Measurements from ENCODE around the gene UNG.

The UNG gene

DNA sequence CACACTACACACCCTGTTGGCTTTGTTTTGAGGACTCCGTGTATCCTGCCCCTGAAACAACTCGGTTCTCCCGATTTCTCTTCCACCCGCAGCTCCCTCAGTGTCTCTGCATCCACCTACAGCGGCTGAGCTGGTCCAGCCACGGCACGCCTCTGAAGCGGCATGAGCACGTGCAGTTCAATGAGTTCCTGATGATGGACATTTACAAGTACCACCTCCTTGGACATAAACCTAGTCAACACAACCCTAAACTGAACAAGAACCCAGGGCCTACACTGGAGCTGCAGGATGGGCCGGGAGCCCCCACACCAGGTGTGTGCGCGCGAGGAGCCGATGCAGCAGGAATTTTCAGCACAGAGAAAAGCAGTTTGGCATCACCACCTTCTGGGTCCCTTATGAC lies 14.6 kb upstream of the UNG start:
- H3K4me3 ChIP-seq (ENCODE audit: low read length): no peak overlapping the region
- DNase-seq: no peak
- H3K4me1 ChIP-seq (ENCODE audit: control insufficient read depth, low read depth, low read length): no peaks in the 10 kb centered on the region
- H3K27ac ChIP-seq (ENCODE audit: low read depth, low read length): no peak overlapping the region
- no peak overlapping the region for H3K4ac ChIP-seq (ENCODE audit: low read depth, low read length)
- no peaks in the 10 kb centered on the region for H3K79me1 ChIP-seq (ENCODE audit: low read length)
- H3K79me2 ChIP-seq (ENCODE audit: control insufficient read depth, insufficient read depth, low read length): no peaks in the 10 kb centered on the region
- H2BK5ac ChIP-seq (ENCODE audit: low read length): no peak overlapping the region
- H2BK120ac ChIP-seq (ENCODE audit: low read depth, low read length): no peak overlapping the region
- H2BK15ac ChIP-seq (replicated peaks; ENCODE audit: low read depth): no peak overlapping the region
- no peak overlapping the region for H3K56ac ChIP-seq (ENCODE audit: low read length)
- H3K4me2 ChIP-seq (ENCODE audit: low read length): no peak overlapping the region
- H3K27me3 ChIP-seq (ENCODE audit: insufficient read depth, low read length, poor library complexity): no peaks in the 10 kb centered on the region
- no peaks in the 10 kb centered on the region for H3K36me3 ChIP-seq (ENCODE audit: control insufficient read depth, insufficient read depth, low read length)
- no peak overlapping the region for H4K8ac ChIP-seq (ENCODE audit: low read depth, low read length)
- no peak overlapping the region for H2AK5ac ChIP-seq (ENCODE audit: low read length)
- H3K9ac ChIP-seq (ENCODE audit: low read length): no peak overlapping the region
- H3K23ac ChIP-seq (ENCODE audit: low read length): no peak overlapping the region
- H3K18ac ChIP-seq (ENCODE audit: low read length): no peak overlapping the region
- H4K5ac ChIP-seq (ENCODE audit: low read length): no peak overlapping the region
- no CpG with 5 or more reads among the region's 14 CpGs for WGBS (ENCODE audit: extremely low coverage, insufficient coverage, low lambda C conversion rate)

DNA sequence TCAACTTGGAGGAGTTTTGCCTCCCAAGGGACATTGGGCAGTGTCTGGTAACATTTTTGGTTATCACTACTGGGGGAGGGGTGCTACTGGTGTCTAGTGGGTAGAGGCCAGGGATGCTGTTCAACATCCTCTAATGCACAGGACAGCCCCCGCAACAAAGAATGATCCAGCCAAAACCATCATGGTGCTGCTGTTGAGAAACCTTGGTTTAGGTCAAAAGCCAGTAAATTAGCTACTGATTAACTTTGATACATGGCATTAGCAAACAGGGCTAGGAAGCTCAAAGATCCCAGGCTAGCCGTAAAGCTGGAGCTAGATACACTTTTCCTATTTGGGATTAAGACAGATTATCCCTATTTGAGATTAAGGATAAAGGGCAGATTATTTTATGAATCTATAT lies 13.0 kb upstream of the UNG start:
- Histone ChIP-seq H2BK15ac (replicated peaks; ENCODE audit: low read depth) (no peak overlapping the region), H3K18ac (ENCODE audit: low read length) (no peak overlapping the region), H3K27me3 (ENCODE audit: insufficient read depth, low read length, poor library complexity) (no peaks in the 10 kb centered on the region), H3K56ac (ENCODE audit: low read length) (no peak overlapping the region), H3K4me2 (ENCODE audit: low read length) (no peak overlapping the region), H2BK5ac (ENCODE audit: low read length) (no peak overlapping the region), H4K8ac (ENCODE audit: low read depth, low read length) (no peak overlapping the region), H3K4me1 (ENCODE audit: control insufficient read depth, low read depth, low read length) (no peaks in the 10 kb centered on the region), H3K4ac (ENCODE audit: low read depth, low read length) (no peak overlapping the region), H4K5ac (ENCODE audit: low read length) (no peak overlapping the region), H2BK120ac (ENCODE audit: low read depth, low read length) (no peak overlapping the region), H3K9ac (ENCODE audit: low read length) (no peak overlapping the region), H3K4me3 (ENCODE audit: low read length) (no peak overlapping the region), H3K27ac (ENCODE audit: low read depth, low read length) (no peak overlapping the region), H3K79me1 (ENCODE audit: low read length) (no peaks in the 10 kb centered on the region), H3K23ac (ENCODE audit: low read length) (no peak overlapping the region), H2AK5ac (ENCODE audit: low read length) (no peak overlapping the region), H3K79me2 (ENCODE audit: control insufficient read depth, insufficient read depth, low read length) (no peaks in the 10 kb centered on the region), H3K36me3 (ENCODE audit: control insufficient read depth, insufficient read depth, low read length) (no peaks in the 10 kb centered on the region)
- no peak for DNase-seq
- no CpG with 5 or more reads among the region's 2 CpGs for WGBS (ENCODE audit: extremely low coverage, insufficient coverage, low lambda C conversion rate)

DNA sequence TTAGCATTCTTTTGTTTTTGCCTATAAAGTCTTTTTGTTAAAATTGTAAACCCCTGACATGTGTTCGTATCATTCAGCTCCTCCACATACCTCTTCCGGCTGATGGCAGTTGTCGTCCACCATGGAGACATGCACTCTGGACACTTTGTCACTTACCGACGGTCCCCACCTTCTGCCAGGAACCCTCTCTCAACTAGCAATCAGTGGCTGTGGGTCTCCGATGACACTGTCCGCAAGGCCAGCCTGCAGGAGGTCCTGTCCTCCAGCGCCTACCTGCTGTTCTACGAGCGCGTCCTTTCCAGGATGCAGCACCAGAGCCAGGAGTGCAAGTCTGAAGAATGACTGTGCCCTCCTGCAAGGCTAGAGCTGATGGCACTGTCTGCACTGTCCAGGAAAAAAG lies 11.8 kb upstream of the UNG start:
- no peak overlapping the region for H4K8ac ChIP-seq (ENCODE audit: low read depth, low read length)
- H3K4me2 ChIP-seq (ENCODE audit: low read length): no peak overlapping the region
- no peak overlapping the region for H2AK5ac ChIP-seq (ENCODE audit: low read length)
- no peaks in the 10 kb centered on the region for H3K79me1 ChIP-seq (ENCODE audit: low read length)
- H4K5ac ChIP-seq (ENCODE audit: low read length): no peak overlapping the region
- no peak for DNase-seq
- H3K23ac ChIP-seq (ENCODE audit: low read length): no peak overlapping the region
- no peak overlapping the region for H3K27ac ChIP-seq (ENCODE audit: low read depth, low read length)
- H3K18ac ChIP-seq (ENCODE audit: low read length): no peak overlapping the region
- H3K36me3 ChIP-seq (ENCODE audit: control insufficient read depth, insufficient read depth, low read length): peaks cover 2% of the 10 kb centered on the region
- H3K4me1 ChIP-seq (ENCODE audit: control insufficient read depth, low read depth, low read length): no peaks in the 10 kb centered on the region
- H3K4me3 ChIP-seq (ENCODE audit: low read length): no peak overlapping the region
- H3K9ac ChIP-seq (ENCODE audit: low read length): no peak overlapping the region
- no peak overlapping the region for H2BK15ac ChIP-seq (replicated peaks; ENCODE audit: low read depth)
- H2BK120ac ChIP-seq (ENCODE audit: low read depth, low read length): no peak overlapping the region
- no peaks in the 10 kb centered on the region for H3K27me3 ChIP-seq (ENCODE audit: insufficient read depth, low read length, poor library complexity)
- no peak overlapping the region for H2BK5ac ChIP-seq (ENCODE audit: low read length)
- H3K56ac ChIP-seq (ENCODE audit: low read length): no peak overlapping the region
- no peaks in the 10 kb centered on the region for H3K79me2 ChIP-seq (ENCODE audit: control insufficient read depth, insufficient read depth, low read length)
- no CpG with 5 or more reads among the region's 11 CpGs for WGBS (ENCODE audit: extremely low coverage, insufficient coverage, low lambda C conversion rate)
- H3K4ac ChIP-seq (ENCODE audit: low read depth, low read length): no peak overlapping the region

- Histone ChIP-seq H3K79me2 (ENCODE audit: control insufficient read depth, insufficient read depth, low read length) (no peaks in the 10 kb centered on the region), H3K36me3 (ENCODE audit: control insufficient read depth, insufficient read depth, low read length) (peaks cover 2% of the 10 kb centered on the region), H2BK15ac (replicated peaks; ENCODE audit: low read depth) (no peak overlapping the region), H3K4me1 (ENCODE audit: control insufficient read depth, low read depth, low read length) (no peaks in the 10 kb centered on the region), H3K56ac (ENCODE audit: low read length) (no peak overlapping the region), H4K8ac (ENCODE audit: low read depth, low read length) (no peak overlapping the region), H3K18ac (ENCODE audit: low read length) (no peak overlapping the region), H2BK5ac (ENCODE audit: low read length) (no peak overlapping the region), H3K27ac (ENCODE audit: low read depth, low read length) (no peak overlapping the region), H3K9ac (ENCODE audit: low read length) (no peak overlapping the region), H4K5ac (ENCODE audit: low read length) (no peak overlapping the region), H2BK120ac (ENCODE audit: low read depth, low read length) (no peak overlapping the region), H3K27me3 (ENCODE audit: insufficient read depth, low read length, poor library complexity) (no peaks in the 10 kb centered on the region), H2AK5ac (ENCODE audit: low read length) (no peak overlapping the region), H3K4ac (ENCODE audit: low read depth, low read length) (no peak overlapping the region), H3K23ac (ENCODE audit: low read length) (no peak overlapping the region), H3K4me2 (ENCODE audit: low read length) (no peak overlapping the region), H3K79me1 (ENCODE audit: low read length) (no peaks in the 10 kb centered on the region), H3K4me3 (ENCODE audit: low read length) (no peak overlapping the region)
- no CpG with 5 or more reads among the region's 5 CpGs for WGBS (ENCODE audit: extremely low coverage, insufficient coverage, low lambda C conversion rate)
- DNase-seq: no peak
Measured at GRCh38 chr12:109087250-109087649, 10.1 kb upstream of the UNG start.

GRCh38 chr12:109088818-109089217 lies 8.6 kb upstream of the UNG start:
- Histone ChIP-seq H3K56ac (ENCODE audit: low read length) (no peak overlapping the region), H3K4me2 (ENCODE audit: low read length) (no peak overlapping the region), H3K4ac (ENCODE audit: low read depth, low read length) (no peak overlapping the region), H2BK5ac (ENCODE audit: low read length) (no peak overlapping the region), H3K79me2 (ENCODE audit: control insufficient read depth, insufficient read depth, low read length) (no peaks in the 10 kb centered on the region), H3K4me3 (ENCODE audit: low read length) (no peak overlapping the region), H3K79me1 (ENCODE audit: low read length) (peaks cover 3% of the 10 kb centered on the region), H3K18ac (ENCODE audit: low read length) (no peak overlapping the region), H4K5ac (ENCODE audit: low read length) (no peak overlapping the region), H2BK120ac (ENCODE audit: low read depth, low read length) (no peak overlapping the region), H3K9ac (ENCODE audit: low read length) (no peak overlapping the region), H4K8ac (ENCODE audit: low read depth, low read length) (no peak overlapping the region), H3K27ac (ENCODE audit: low read depth, low read length) (no peak overlapping the region), H2BK15ac (replicated peaks; ENCODE audit: low read depth) (no peak overlapping the region), H2AK5ac (ENCODE audit: low read length) (no peak overlapping the region), H3K23ac (ENCODE audit: low read length) (no peak overlapping the region), H3K27me3 (ENCODE audit: insufficient read depth, low read length, poor library complexity) (no peaks in the 10 kb centered on the region), H3K4me1 (ENCODE audit: control insufficient read depth, low read depth, low read length) (peaks cover 3% of the 10 kb centered on the region), H3K36me3 (ENCODE audit: control insufficient read depth, insufficient read depth, low read length) (peaks cover 2% of the 10 kb centered on the region)
- no peak for DNase-seq
- no CpG with 5 or more reads among the region's 6 CpGs for WGBS (ENCODE audit: extremely low coverage, insufficient coverage, low lambda C conversion rate)

- peaks cover 3% of the 10 kb centered on the region for H3K4me1 ChIP-seq (ENCODE audit: control insufficient read depth, low read depth, low read length)
- no peak for DNase-seq
Measured at GRCh38 chr12:109089683-109090082, 7.7 kb upstream of the UNG start.

More at GRCh38 chr12:109089683-109090082, 7.7 kb upstream of the UNG start:
- Histone ChIP-seq H4K8ac (ENCODE audit: low read depth, low read length) (no peak overlapping the region), H3K27me3 (ENCODE audit: insufficient read depth, low read length, poor library complexity) (no peaks in the 10 kb centered on the region), H3K4me3 (ENCODE audit: low read length) (no peak overlapping the region), H3K4ac (ENCODE audit: low read depth, low read length) (no peak overlapping the region), H3K79me2 (ENCODE audit: control insufficient read depth, insufficient read depth, low read length) (no peaks in the 10 kb centered on the region), H2BK120ac (ENCODE audit: low read depth, low read length) (no peak overlapping the region), H2BK15ac (replicated peaks; ENCODE audit: low read depth) (no peak overlapping the region), H3K79me1 (ENCODE audit: low read length) (peaks cover 3% of the 10 kb centered on the region), H3K23ac (ENCODE audit: low read length) (no peak overlapping the region), H2AK5ac (ENCODE audit: low read length) (no peak overlapping the region), H3K9ac (ENCODE audit: low read length) (no peak overlapping the region), H3K36me3 (ENCODE audit: control insufficient read depth, insufficient read depth, low read length) (peaks cover 2% of the 10 kb centered on the region), H3K4me2 (ENCODE audit: low read length) (no peak overlapping the region), H2BK5ac (ENCODE audit: low read length) (no peak overlapping the region), H3K56ac (ENCODE audit: low read length) (no peak overlapping the region), H4K5ac (ENCODE audit: low read length) (no peak overlapping the region), H3K27ac (ENCODE audit: low read depth, low read length) (no peak overlapping the region), H3K18ac (ENCODE audit: low read length) (no peak overlapping the region)
- no CpG with 5 or more reads among the region's 7 CpGs for WGBS (ENCODE audit: extremely low coverage, insufficient coverage, low lambda C conversion rate)
